GM12801 (cell line): ENCODE results near the gene ACOX3.

Source experiments
- CTCF ChIP-seq: IDR thresholded peaks from one replicate; pipeline ENCODE4 v1.5.1; 2011; ENCODE audit warnings: control low read depth; ENCODE audit not compliant: insufficient read length; ENCODE audit errors: extremely low read depth

Gene ACOX3

GRCh38 chr4:8345053-8345945 is 95.2 kb downstream of the ACOX3 start:
- TF ChIP-seq CTCF, result no peak

DNA sequence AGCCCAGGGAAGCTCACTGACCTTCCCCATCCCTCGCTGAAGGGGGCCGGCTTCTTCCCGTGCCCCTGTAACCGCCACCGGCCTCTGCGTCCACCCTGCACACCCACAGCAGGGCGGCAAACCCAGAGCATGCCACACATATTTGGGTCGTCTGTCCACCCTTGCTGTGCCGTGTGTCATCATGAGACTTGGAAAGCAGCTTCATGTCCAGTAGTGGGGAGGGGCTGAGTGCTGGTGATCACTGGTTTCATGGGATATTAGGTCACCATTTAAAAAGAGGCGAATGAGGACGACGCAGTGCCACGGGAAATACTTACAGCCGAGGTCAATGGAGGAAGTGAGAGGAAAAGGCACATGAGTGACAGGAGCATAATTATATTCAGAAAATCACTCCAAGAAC is 96.1 kb downstream of the ACOX3 start:
- no peak for TF ChIP-seq CTCF

GRCh38 chr4:8343967-8344331 is 96.6 kb downstream of the ACOX3 start:
- no peak for TF ChIP-seq CTCF

DNA sequence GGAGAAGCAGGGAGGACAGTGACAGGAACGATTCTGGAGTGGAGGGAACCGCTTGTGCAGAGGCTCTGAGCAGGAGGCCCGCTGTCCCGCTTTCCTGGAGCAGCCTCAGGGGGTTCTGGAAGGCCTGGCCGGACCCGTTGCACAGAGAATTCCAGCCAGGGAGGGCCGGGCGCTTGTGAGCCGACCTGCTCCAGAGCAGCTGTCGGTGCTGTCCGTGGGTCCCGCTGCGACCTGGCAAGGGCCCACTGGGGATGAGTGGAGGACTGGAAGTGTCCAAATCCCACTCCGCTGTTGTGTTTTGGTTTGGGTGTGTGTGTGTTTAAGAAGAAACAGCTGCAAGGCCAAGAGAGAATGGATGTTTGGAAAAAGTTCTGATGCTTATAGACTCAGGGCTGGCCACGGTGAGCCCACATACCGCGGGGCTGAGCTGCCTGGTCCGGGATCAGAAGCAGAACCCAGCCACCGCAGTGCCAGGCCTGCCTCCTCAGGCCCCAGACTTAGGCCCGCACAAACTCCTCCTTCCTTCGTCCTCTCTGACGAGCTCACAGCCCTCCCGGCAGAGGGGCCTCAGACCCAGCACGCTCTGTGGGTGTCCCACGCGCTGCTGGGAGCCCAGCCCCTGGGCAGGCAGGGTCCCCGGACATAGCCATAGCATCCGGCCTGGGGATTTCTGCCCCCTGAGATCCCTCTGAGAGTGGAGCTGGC is 97.1 kb downstream of the ACOX3 start:
- TF ChIP-seq CTCF, result no peak

DNA sequence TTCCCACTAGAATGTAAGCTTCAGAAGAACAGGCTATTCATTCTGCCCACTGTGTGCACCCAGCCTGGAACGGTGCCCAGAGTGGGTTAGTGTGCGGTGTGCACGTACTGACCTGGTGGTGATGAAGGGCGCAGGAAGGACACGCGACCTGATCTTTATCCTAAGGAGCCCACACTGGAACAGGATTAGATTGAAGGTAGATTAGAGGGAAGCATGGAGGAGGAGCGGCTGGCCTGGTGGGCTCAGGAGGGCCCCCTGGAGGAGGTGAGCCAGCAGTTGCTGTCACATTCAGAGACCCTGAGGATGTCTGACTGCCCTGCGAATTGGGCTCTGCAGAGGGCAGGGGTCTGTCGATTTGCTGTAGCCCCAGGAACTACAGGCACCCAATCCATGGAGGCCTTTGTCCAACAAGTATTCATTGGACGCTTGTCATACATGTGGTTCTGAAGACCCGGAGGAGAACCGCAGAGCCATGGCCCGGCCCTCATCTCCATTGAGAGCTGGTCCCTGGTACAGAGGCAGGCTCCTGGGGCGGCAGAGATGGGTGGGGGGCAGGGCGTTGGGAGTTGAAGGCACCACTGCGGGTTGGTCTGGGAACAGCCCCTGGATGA is 97.8 kb downstream of the ACOX3 start:
- no peak for TF ChIP-seq CTCF

GRCh38 chr4:8341691-8342090 is 98.8 kb downstream of the ACOX3 start:
- TF ChIP-seq CTCF, result no peak

- TF ChIP-seq CTCF, result no peak
Observed at GRCh38 chr4:8340781-8341241, 99.7 kb downstream of the ACOX3 start.
